K562 (cell line): ENCODE data around the gene HSD17B2. TPM values are rescaled to one million over a fixed set of nuclear protein-coding genes. Genes with fewer than 3 reads are reported as not detected.
"Not testable (repeated sequence)": the region's sequence is repeated elsewhere in the genome, so short reads cannot be mapped to it uniquely, and the experiment has no call there.

Source experiments
- ATAC-seq: fragments of 200-7000 bp; cut with Tn5 transposase; 3 replicates; pipeline ENCODE4 v1.9.1; 2020; ENCODE audit warnings: moderate library complexity
- BruUV-seq: library from RNA; stranded (reverse); fragments of 400-500 nt; replicated peaks from 2 replicates; lab custom pipeline; 2021; lab: Mats Ljungman, UMichigan
- CTCF ChIA-PET: fragments of 300-600 bp; formaldehyde crosslinking; extraction: SDS; loops from one replicate; lab custom pipeline; 2021; ENCODE audit warnings: low intra/inter-chr PET ratio; lab: Yijun Ruan, JAX
- POLR2A ChIA-PET: fragments of 300-600, 350-650 bp; sonication (Branson Sonifier 250); formaldehyde crosslinking; extraction: SDS; loops from one replicate; lab custom pipeline; 2021; ENCODE audit warnings: antibody characterized with exemption, inconsistent platforms; lab: Yijun Ruan, JAX
- DNase-seq, 4 experiments: peaks; one replicate each; pipeline versions ENCODE4 v3.0.0 to v3.0.0-alpha.2; 2011 to 2018; ENCODE audit warnings: low spot score in 3 of 4, mixed read lengths in 3 of 4; ENCODE audit errors: extremely low read depth in 1 of 4
- FAIRE-seq: peaks from 2 replicates; lab custom pipeline; 2011; peaks lifted over from hg19 to GRCh38; lab: Jason Lieb, UNC
- H2AFZ ChIP-seq: 2 replicates; pipeline ENCODE4 v1.6.0; 2011; ENCODE audit warnings: low read depth, low read length, control low read depth, inconsistent platforms
- H3K27ac ChIP-seq: fragments of 200-600 bp; 3 replicates; pipeline ENCODE4 v1.8.0; 2011; ENCODE audit warnings: low read depth, mild to moderate bottlenecking, control low read depth, inconsistent platforms, low read length, moderate library complexity, mixed read lengths; ENCODE audit errors: extremely low read depth
- H3K27me3 ChIP-seq, 2 experiments: fragments of 300-600 bp in 1 of 2; 2 replicates in 1 of 2; 3 replicates in 1 of 2; pipeline versions ENCODE4 v1.6.0 to v1.8.0; 2011; ENCODE audit warnings: inconsistent platforms in 2 of 2, low read length in 2 of 2, mild to moderate bottlenecking in 1 of 2, mixed read lengths in 1 of 2, moderate library complexity in 1 of 2; ENCODE audit not compliant: control insufficient read depth in 2 of 2, insufficient read depth in 2 of 2
- H3K36me3 ChIP-seq: fragments of 300-600 bp; 3 replicates; pipeline ENCODE4 v1.8.0; 2011; ENCODE audit warnings: mild to moderate bottlenecking, low read length, inconsistent platforms; ENCODE audit not compliant: control insufficient read depth, insufficient read depth
- H3K4me1 ChIP-seq, 2 experiments: fragments of 200-600 bp in 1 of 2; replicated peaks in 1 of 2; 2 replicates in 1 of 2; 3 replicates in 1 of 2; pipeline versions ENCODE4 v1.5.1 to v1.8.0; 2011; ENCODE audit warnings: inconsistent platforms in 2 of 2, low read length in 2 of 2, mild to moderate bottlenecking in 1 of 2, mixed read lengths in 1 of 2, moderate library complexity in 1 of 2; ENCODE audit not compliant: control insufficient read depth in 2 of 2, insufficient read depth in 2 of 2
- H3K4me2 ChIP-seq: 2 replicates; pipeline ENCODE4 v1.6.1; 2011; ENCODE audit warnings: low read length, control low read depth, inconsistent platforms, mixed read lengths; ENCODE audit not compliant: insufficient read depth
- H3K4me3 ChIP-seq: fragments of 200-600 bp; sonication (generic), shearing (Covaris generic); 2 replicates; pipeline ENCODE4 v1.5.1; 2016; ENCODE audit warnings: control low read depth, inconsistent platforms
- H3K79me2 ChIP-seq: fragments of 200-600 bp; 3 replicates; pipeline ENCODE4 v1.8.0; 2011; ENCODE audit warnings: low read length, inconsistent platforms; ENCODE audit not compliant: control insufficient read depth, insufficient read depth
- H3K9ac ChIP-seq, 2 experiments: 2 replicates each; pipeline versions ENCODE4 v1.6.0 to v1.6.1; 2011; ENCODE audit warnings: low read depth in 2 of 2, low read length in 2 of 2, control low read depth in 1 of 2, inconsistent platforms in 1 of 2, mild to moderate bottlenecking in 1 of 2, mixed read lengths in 1 of 2; ENCODE audit not compliant: insufficient read depth in 1 of 2
- H3K9me1 ChIP-seq: one replicate; pipeline ENCODE4 v1.6.0; 2011; ENCODE audit warnings: inconsistent platforms, mild to moderate bottlenecking, low read length, moderate library complexity; ENCODE audit not compliant: control insufficient read depth, insufficient read depth
- H3K9me3 ChIP-seq: replicated peaks from 2 replicates; pipeline ENCODE4 v1.5.1; 2011; ENCODE audit warnings: low read depth, low read length, inconsistent platforms; ENCODE audit not compliant: control insufficient read depth, insufficient read depth
- H4K20me1 ChIP-seq: replicated peaks from 2 replicates; pipeline ENCODE4 v1.6.1; 2011; ENCODE audit warnings: low read length, inconsistent platforms, mixed read lengths; ENCODE audit not compliant: control insufficient read depth, insufficient read depth
- CBX8 ChIP-seq: fragments of 200-600 bp; sonication (generic); IDR thresholded peaks from 2 replicates; pipeline ENCODE4 v1.6.1; 2012; ENCODE audit warnings: borderline replicate concordance, mixed run types, low read depth, mild to moderate bottlenecking, moderate library complexity, mixed read lengths, low read length, control low read depth, inconsistent platforms; ENCODE audit not compliant: poor library complexity, severe bottlenecking; ENCODE audit errors: extremely low read depth
- DMBX1 ChIP-seq: fragments of 250-450 bp; sonication (Bioruptor Pico); IDR thresholded peaks from 2 replicates; pipeline ENCODE4 v1.8.0; 2022; ENCODE audit warnings: inconsistent platforms, mild to moderate bottlenecking, moderate library complexity, borderline replicate concordance
- HOXB6 ChIP-seq: fragments of 250-450 bp; sonication (Bioruptor Pico); IDR thresholded peaks from 2 replicates; pipeline ENCODE4 v1.5.1; 2022; ENCODE audit warnings: mild to moderate bottlenecking, borderline replicate concordance
- KDM4B ChIP-seq, 2 experiments: fragments of 450-650 bp in 1 of 2; sonication (generic) in 1 of 2; IDR thresholded peaks; 2 replicates each; pipeline ENCODE4 v1.6.1; 2016 to 2017; ENCODE audit warnings: borderline replicate concordance in 2 of 2, antibody characterized with exemption in 1 of 2, low read depth in 1 of 2, mild to moderate bottlenecking in 1 of 2
- NR2C1 ChIP-seq, 2 experiments: fragments of 450-650 bp; IDR thresholded peaks; 2 replicates each; pipeline ENCODE4 v1.6.1; 2017; ENCODE audit warnings: mild to moderate bottlenecking in 2 of 2, antibody characterized with exemption in 1 of 2, inconsistent platforms in 1 of 2, missing compliant biosample characterization in 1 of 2, missing genetic modification characterization in 1 of 2
- PPARD ChIP-seq: fragments of 250-450 bp; sonication (Bioruptor Pico); IDR thresholded peaks from 2 replicates; pipeline ENCODE4 v1.8.0; 2022; ENCODE audit warnings: inconsistent platforms, mild to moderate bottlenecking, moderate library complexity
- PTRF ChIP-seq: fragments of 450-650 bp; IDR thresholded peaks from 2 replicates; pipeline ENCODE4 v1.6.1; 2016; ENCODE audit warnings: mild to moderate bottlenecking, missing genetic modification characterization, missing compliant biosample characterization
- RFX5 ChIP-seq: IDR thresholded peaks from 2 replicates; pipeline ENCODE4 v1.6.1; 2011; ENCODE audit warnings: low read depth, mild to moderate bottlenecking, improper control_type of control experiment, low read length
- SETDB1 ChIP-seq: IDR thresholded peaks from one replicate; pipeline ENCODE4 v1.6.1; 2012; ENCODE audit warnings: low read length, control low read depth, inconsistent platforms
- SREBF1 ChIP-seq: fragments of 150-350 bp; IDR thresholded peaks from 2 replicates; pipeline ENCODE4 v1.6.1; 2014; ENCODE audit warnings: antibody characterized with exemption, low read depth, low read length, borderline replicate concordance
- SRSF3 ChIP-seq: fragments of 200-400 bp; formaldehyde crosslinking; IDR thresholded peaks from 2 replicates; pipeline ENCODE4 v1.6.1; 2016; ENCODE audit warnings: mild to moderate bottlenecking, low read length, moderate library complexity; ENCODE audit not compliant: insufficient read depth
- ZNF184 ChIP-seq: sonication (generic); formaldehyde crosslinking; IDR thresholded peaks from 2 replicates; pipeline ENCODE4 v1.5.0; 2020; ENCODE audit warnings: missing genetic modification reagents
- ZNF77 ChIP-seq: fragments of 250-450 bp; sonication (Bioruptor Pico); IDR thresholded peaks from 2 replicates; pipeline ENCODE4 v1.5.0; 2020
- WGBS: fragments of 100-300 bp; shearing (Covaris generic); methylation state at CpG from one replicate; pipeline ENCODE4 v1.1.6; 2016; ENCODE audit warnings: low coverage, mixed read lengths; ENCODE audit not compliant: insufficient coverage; ENCODE audit errors: missing lambda C conversion rate; 5-methylcytosine and 5-hydroxymethylcytosine counted together
- in situ Hi-C: fragments of 300-500 bp; cut with MboI; formaldehyde crosslinking; loops from 4 replicates; pipeline ENCODE4 v1.15.0; 2018; ENCODE audit warnings: inconsistent platforms, mixed read lengths
- intact Hi-C: fragments of 100-400 bp; cut with micrococcal nuclease; formaldehyde crosslinking; loops from 2 replicates; pipeline ENCODE4 v1.14.2; 2022
- polyA plus RNA-seq, 8 experiments: library from polyadenylated mRNA; depleted of rRNA in 4 of 8; stranded (reverse) in 5 of 8; unstranded in 3 of 8; fragments of >200 nt; fragmentation: Nextera tagmentation in 2 of 8; fragmentation: Illumina TruSeq in 1 of 8; extraction: Ambion mirVana in 2 of 8; extraction: Trizol in 1 of 8; gene quantifications; 2 replicates each; pipeline versions ENCODE4 v1.2.1 to v1.2.3, GENCODE V29; 2011 to 2014; ENCODE audit warnings: inconsistent platforms in 1 of 8, missing spikeins in 1 of 8
- total RNA-seq, 7 experiments: library from RNA; depleted of rRNA in 6 of 7; stranded (reverse); fragments of >200 nt in 6 of 7; fragmentation: Illumina TruSeq in 2 of 7; extraction: Trizol in 2 of 7; gene quantifications; 2 replicates each; pipeline versions ENCODE4 v1.2.1 to v1.2.3, GENCODE V29; 2011 to 2021; ENCODE audit warnings: low replicate concordance in 1 of 7

HSD17B2 gene
- total and polyA plus RNA-seq, 9 of the 15 experiments (the other 6 are each of a cell fraction or from before 2014, with no cell fraction given), result not detected

DNA sequence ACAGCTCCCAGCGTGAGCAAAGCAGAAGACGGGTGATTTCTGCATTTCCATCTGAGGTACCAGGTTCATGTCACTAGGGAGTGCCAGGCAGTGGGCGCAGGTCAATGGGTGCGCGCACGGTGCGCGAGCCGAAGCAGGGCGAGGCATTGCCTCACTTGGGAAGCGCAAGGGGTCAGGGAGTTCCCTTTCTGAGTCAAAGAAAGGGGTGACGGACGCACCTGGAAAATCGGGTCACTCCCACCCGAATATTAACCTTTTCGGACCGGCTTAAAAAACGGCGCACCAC lies 104.2 kb downstream of the HSD17B2 start:
- H3K27ac ChIP-seq, result 0 out of 3 replicates have a peak overlapping the region, but pooled peaks have one; percentile 52
- H4K20me1 ChIP-seq, in situ Hi-C loops, intact Hi-C loops, FAIRE-seq, H3K9me1 ChIP-seq, CTCF ChIA-PET, ATAC-seq, H3K4me3 ChIP-seq, H3K9me3 ChIP-seq, DNase-seq, H3K79me2 ChIP-seq, H3K27me3 ChIP-seq, BruUV-seq: not testable (repeated sequence)
- H2AFZ ChIP-seq, result peak overlapping the region; percentile 68
- peak overlapping the region; percentile 50 for H3K4me2 ChIP-seq
- H3K4me1 ChIP-seq, result peaks cover 12 to 30% of the 10 kb centered on the region in 2 experiments; a peak in 4 of 5 replicates
- POLR2A ChIA-PET, result interaction anchor here (0.7 kb wide), 1 partner anchor 8 kb away, joined by 4 read pairs; no protein-coding TSS in a partner anchor
- 0 out of 4 replicates have a peak overlapping the region, but pooled peaks of 1 of the 2 experiments have one; percentile 48 for H3K9ac ChIP-seq
- WGBS, result 49% methylated on average over 10 of the region's 19 CpGs
- 0 out of 2 replicates have a peak, but pooled peaks have one; percentile 16 for TF ChIP-seq DMBX1 (CRISPR knock-in tag)
- H3K36me3 ChIP-seq, result peaks cover 11% of the 10 kb centered on the region; the same call in 1 of the 3 replicates

DNA sequence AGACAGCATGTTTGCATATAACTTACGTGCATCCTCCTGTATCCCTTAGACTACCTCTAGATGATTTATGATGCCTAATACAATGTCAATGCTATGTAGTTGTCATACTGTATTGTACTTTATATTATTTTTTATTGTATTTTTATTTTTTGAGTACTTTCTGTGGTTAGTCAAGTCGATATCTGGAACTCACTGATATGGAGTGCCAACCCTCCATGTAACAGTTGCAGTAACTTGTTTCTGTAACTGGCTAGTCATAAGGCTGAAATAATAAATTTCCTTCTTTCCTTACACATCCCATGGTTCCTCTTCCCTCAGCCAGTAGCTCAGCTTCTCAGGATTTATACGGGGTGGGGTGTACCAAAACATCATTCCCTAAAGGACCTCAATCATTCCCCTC lies 111.5 kb downstream of the HSD17B2 start:
- no peak overlapping the region for H3K27ac ChIP-seq
- no peak overlapping the region for H2AFZ ChIP-seq
- BruUV-seq, result no TSS peak
- H3K27me3 ChIP-seq, result no peaks in the 10 kb centered on the region
- 60% methylated on average over 3 of the region's 3 CpGs for WGBS
- intact Hi-C loops, result no loop called here
- in situ Hi-C loops, result no loop called here
- no peaks in the 10 kb centered on the region for H4K20me1 ChIP-seq
- H3K4me2 ChIP-seq, result no peak overlapping the region
- no peak for DNase-seq
- no peaks in the 10 kb centered on the region for H3K9me1 ChIP-seq
- no peaks in the 10 kb centered on the region; a peak in 1 of 5 replicates for H3K4me1 ChIP-seq
- ATAC-seq, result no peak
- FAIRE-seq, result no peak
- no peak overlapping the region for H3K4me3 ChIP-seq
- no peaks in the 10 kb centered on the region for H3K79me2 ChIP-seq
- no peak for TF ChIP-seq SRSF3
- TF ChIP-seq SREBF1, result no peak
- no peak for TF ChIP-seq PTRF (tag)
- TF ChIP-seq ZNF77 (CRISPR knock-in tag), result no peak
- TF ChIP-seq NR2C1 (IDR thresholded peaks at IDR 0.05), result no peak
- no peak for TF ChIP-seq NR2C1 (tag; IDR thresholded peaks at IDR 0.05)
- TF ChIP-seq RFX5, result no peak
- TF ChIP-seq KDM4B (IDR thresholded peaks at IDR 0.05; ENCODE audit: borderline replicate concordance in 2 of 2, low read depth in 1 of 2), result no peak
- TF ChIP-seq CBX8, result no peak
- no peak for TF ChIP-seq SETDB1
- no peak for TF ChIP-seq ZNF184
- no peak for TF ChIP-seq PPARD (CRISPR knock-in tag)
- no peak for TF ChIP-seq HOXB6
- TF ChIP-seq, all 486 proteins: peak for 0
- Histone ChIP-seq H3K36me3 (peaks cover 46% of the 10 kb centered on the region; the same call in 2 of the 3 replicates), H3K9me3 (no peaks in the 10 kb centered on the region), H3K9ac (no peak overlapping the region)
- POLR2A ChIA-PET, result no interaction called here
- CTCF ChIA-PET, result no interaction called here
